SH-SY5Y (cell line): ENCODE data around the gene GJA5.

Experiments
- GATA2 ChIP-seq: IDR thresholded peaks from 2 replicates; pipeline ENCODE4 v1.6.1; 2011; ENCODE audit warnings: mild to moderate bottlenecking, low read depth, low read length
- GATA3 ChIP-seq: IDR thresholded peaks from 2 replicates; pipeline ENCODE4 v1.6.1; 2011; ENCODE audit warnings: low read depth, mild to moderate bottlenecking, low read length, moderate library complexity

GJA5 gene

DNA sequence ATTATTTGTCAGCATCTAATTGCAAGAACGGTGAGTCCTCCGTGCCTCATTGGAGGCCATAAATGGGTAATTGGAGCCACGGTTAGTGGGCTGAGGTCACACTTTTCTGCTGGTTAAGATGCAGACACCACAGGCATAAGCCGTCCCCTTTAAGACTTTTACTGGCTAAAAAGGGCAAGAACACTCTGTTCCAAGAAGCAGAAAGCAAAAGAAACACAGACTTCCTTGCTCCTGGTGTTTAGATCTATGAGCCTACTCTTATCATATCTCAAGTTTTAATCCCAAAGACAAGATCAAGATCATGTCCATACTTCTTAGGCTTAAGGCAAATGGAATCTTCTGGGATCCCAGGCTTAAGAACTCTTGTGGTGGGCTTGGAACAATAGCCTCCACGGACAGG lies 17.3 kb upstream of the GJA5 start:
- no peak for TF ChIP-seq GATA3
- TF ChIP-seq GATA2: no peak

DNA sequence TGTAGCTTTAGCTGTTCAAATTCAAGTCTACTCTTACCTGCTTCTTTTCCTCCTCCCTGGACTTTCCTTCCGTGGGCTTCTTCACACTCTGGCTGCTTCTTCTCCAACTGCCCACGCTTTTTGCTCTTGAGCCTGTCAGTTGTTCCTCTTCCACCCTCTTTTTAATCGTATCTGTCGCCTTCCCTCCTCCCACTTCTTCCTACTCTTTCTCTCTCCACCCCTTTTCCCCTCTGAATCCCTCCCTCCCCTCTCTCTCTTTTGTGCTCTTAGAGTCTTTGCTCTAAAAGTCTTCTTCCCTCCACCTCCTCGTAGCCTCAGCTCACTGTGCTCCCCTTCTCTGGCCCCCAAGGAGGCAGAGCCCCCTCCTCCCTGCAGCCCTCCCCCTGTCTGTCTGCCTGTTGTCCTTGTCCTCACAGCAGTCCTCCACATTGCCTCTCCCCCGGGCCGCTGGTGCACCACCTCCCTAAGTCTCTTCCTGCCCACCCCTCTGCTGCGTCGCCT lies 12.9 kb upstream of the GJA5 start:
- TF ChIP-seq GATA3: no peak
- no peak for TF ChIP-seq GATA2

DNA sequence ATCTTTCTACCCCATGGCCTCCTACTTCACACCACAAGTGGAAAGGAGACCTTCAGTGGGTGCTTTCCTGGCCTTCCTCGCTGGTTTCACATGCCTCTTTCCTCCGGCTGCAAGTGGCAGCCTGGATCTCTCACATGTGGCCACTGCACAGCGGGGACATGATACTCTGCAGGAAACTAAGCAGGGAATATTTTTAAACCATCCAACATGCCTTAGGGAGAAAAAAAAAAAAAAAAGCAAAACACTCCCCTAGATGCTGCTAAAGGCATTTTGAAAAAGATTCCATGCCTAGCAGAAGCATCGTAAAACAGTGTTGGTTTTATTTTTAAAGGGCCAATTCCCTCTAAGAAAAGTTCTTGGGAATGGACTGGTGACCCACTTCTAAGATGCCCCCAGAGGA lies 12.2 kb upstream of the GJA5 start:
- no peak for TF ChIP-seq GATA2
- TF ChIP-seq GATA3: no peak

DNA sequence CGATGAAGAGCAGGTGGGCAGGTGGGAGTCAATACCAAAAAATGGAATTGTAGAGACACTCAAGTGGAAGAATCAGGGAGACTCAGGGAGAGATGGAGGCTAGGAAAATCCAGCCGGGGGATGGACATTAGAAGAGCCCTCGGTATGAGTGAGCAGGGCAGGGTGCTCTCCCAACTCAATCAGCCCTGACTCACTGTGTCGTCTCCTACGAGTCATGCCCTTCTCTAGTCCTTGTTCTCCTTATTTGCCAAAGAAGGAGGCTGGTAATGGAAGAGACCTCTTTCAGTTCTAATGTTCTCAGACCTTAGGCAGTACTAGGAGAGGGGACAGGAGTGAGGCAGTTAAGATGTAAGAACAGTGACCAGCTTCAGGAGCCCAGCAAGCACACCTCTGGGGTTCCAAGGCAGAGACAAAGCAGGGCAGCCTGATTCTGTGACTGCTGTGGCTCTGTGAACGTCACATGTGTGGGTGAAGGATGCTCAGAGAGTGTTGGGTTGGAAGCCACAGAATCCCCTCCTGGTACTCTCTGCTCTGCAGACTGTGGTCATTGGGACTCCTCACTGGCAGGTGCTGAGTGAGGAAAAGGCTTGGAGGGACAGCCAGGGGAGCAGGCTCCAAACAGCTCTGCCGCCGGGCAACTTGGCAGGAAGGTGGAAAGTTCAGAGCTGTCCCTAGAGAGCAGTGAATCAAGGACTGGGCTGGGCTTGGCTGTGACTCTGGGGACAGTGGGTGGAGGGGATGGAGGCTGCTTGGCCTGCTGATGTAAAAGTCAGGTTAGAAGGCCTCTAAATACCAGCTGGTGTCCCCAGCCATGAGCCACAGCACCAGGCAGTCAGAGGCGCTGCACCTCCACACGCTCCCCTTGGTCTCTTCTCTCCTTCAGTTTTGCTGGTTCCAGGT lies 11.1 kb upstream of the GJA5 start:
- TF ChIP-seq GATA2 (no peak), GATA3 (no peak)

DNA sequence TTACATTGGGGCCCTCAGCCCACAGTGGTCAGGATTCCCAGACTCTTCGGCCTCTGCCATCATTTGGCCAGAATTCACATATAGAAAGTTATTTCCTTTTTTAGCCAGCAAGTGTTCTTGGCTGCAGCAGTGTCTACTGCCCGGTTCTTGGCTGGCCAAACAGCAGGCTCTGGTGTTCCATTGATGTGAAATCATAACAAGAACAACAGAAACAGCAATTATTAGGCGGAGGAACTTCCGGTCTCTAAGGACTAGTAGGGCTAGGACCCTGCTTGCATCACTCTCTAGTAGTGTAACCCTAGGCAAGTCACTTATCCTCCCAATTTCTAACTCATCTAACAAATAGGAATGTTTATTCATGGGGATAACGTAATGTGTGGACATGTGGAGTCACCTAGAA lies 8.7 kb upstream of the GJA5 start:
- TF ChIP-seq GATA2 (no peak), GATA3 (no peak)

DNA sequence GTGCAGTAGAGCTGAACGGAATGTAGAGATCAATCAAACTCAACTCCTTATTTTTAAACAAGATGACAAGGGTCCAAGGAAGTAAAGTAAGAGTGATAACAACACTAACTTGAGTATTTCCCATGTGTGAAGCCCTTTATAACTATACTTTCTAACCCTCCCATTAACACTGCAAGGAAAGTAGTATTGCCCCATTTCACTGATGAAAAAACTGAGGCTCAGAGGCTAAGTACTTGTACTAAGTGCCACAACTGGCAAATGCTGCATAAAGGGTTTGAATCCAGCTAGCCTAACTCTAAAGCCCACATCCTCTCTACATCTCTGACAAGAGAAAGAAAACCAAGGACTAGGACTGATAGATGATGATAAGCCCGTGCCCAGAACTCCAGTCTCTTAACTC lies 8.2 kb upstream of the GJA5 start:
- no peak for TF ChIP-seq GATA3
- no peak for TF ChIP-seq GATA2

DNA sequence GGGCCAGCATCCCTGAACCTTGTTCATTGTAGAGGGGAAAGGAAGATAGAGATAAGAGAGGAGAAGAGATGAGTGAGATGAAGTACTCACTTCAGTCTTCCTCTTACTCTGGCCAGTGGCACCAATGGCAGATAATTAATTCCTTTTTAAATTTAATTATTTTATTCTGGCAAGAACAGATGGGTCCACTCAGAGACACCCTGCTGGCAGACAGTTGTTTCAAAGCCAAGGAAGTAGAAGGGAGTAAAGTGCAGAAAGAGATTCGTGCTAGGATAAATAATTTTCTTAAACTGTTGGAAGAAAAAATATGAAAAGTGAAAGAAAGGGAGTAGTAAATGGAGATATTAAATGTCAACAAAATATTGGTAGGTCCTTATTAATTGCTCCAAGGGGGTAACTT lies 7.7 kb upstream of the GJA5 start:
- TF ChIP-seq GATA3 (no peak), GATA2 (no peak)

DNA sequence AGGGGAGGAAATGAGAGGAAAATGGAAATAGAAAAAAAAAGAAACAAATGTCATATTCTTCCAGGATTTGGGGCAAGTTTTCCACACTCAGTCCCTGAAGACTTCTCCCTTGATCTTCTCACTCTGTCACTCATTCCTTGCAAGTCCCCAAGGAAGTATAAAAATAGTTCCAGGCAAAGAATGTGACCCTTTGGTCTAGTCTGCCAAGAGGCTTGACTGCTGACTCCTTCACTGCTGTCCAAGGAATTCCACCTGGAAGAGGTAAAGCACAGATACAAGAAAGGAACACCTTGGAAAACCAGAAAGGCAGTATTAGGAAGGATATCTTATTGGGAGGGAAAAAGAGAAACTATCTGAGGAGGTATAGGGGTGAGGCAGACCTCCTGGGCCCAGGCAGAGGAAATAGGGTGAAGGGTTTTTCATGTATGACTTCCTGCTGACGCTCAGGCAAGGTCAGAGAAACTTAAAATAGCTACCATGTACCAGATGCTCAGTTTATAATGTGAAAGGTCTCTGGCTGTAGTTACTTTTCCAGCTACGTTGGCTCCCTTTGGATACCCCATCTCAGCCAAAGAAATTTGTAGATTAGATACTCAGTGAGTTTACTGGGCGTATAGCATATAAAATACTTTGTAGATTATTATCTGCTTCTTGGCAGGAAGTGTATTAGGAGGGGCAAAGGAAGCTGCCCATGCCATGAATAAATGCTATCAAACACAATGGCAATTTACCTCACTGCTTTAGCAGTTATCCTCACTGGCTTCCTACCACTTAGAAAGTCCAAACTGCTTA lies 2.0 kb upstream of the GJA5 start:
- TF ChIP-seq GATA2: no peak
- TF ChIP-seq GATA3: no peak

DNA sequence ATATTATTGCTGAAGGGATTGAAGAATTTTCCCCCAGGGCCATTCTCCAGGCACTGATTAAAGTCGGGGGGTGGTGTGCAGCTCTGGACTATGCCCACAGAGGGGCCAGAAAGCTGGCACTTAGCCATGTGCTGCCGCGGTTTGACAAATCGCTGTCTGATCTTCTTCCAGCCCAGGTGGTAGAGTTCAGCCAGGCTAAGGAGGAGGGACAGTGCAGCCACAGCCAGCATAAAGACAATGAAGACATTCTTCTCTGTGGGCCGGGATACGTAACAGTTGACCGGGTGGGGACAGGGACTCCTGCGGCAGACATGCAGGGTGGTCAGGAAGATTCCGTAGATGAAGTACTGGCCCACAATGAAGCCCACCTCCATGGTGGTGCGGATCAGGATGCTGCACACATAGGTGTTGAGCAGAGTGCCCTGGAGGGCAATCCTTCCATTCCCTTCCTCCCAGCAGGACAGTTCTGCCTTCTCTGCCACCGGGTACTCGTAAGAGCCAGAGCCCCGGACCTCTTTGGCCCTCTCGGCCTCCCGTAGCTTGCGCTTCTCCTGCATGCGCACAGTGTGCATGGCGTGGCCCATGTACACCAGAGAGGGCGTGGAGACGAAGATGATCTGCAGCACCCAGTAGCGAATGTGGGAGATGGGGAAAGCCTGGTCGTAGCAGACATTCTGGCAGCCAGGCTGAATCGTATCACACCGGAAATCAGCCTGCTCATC lies 1.9 kb downstream of the GJA5 start:
- TF ChIP-seq GATA2 (no peak; the same call in 1 of the 2 replicates), GATA3 (no peak)

DNA sequence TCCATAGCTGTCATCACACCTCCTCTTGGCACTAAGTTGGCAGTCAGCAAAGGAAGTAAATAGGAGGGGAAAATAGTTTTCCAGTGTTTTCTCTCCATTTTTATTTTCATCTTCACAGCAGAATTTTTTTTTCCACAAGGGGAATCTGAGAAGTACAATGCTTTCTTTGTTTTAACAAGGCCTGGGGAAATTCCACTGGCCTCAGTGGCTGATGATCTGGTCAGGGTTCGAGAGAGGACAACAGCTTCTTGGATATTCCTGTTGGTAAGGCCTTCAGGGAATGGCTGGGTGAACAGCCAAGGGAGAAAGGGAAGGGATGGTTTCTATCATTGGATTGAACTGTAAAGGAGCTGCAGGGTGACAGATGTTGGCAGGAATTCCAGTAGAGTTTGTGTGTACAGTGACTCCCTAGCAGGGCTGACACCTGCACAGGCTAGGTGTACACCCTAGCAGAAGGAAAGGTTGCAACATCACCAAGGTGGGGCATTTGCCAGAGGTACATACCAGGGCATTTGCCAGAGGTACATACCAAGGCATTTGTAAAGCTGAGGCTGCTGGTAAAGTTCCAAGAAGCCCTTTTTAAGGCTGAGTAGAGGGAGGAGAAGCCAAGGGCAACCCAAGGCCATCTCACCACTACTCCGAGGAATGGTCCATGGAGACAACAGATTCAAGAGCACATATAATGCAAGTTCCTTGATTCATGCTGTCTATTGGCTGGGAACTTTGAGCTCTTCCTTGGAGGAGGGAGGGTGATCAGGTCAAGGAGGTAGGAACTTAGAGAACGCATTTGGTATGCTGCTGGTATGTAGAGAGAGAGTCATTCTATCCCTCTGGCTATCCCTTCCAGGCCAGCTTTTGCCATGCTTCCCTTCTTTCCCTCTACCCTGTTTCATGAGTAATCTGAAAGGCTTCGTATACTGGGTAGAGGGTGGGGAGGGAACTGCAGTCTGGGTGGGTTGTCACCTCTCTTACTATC lies 3.1 kb downstream of the GJA5 start:
- TF ChIP-seq GATA2: no peak
- TF ChIP-seq GATA3: no peak

DNA sequence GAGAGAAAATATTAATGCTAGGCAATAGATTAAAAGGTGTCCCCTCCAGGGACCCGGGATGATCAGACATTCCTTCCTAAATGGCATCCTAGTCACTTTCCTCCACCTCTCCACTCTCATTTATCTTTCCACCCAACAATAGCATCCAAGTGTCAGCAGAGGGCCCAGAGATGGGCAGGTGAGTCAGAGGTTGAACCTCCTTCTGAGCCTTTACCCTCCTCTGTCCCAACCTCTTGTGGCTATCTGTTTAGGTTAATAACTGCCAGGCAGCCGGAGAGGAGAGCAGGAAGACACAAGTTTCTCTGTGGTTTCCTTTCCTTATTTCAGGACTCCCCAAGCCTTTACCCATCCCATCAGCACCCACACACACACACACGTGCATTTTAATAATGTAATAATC lies 4.1 kb downstream of the GJA5 start:
- TF ChIP-seq GATA2: no peak
- TF ChIP-seq GATA3: no peak

DNA sequence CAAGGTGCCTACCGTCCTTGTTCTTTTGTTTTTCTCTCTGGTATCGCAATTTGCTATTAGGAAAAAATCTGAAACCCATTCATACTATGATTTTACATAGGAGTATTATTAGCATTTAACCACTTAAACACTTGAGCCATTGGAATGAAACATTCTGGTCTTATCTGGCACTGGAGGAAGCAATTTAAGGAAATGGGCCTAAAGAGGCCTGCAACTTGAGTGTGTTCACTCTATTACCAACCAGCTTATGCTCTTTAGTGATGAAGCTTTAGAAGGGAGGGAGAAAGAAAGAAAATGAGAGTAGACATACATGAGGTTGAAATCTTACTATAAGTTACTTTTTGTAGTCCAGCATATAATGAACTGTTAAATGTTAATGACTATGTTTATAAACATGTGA lies 5.7 kb downstream of the GJA5 start:
- TF ChIP-seq GATA2: no peak
- no peak for TF ChIP-seq GATA3

DNA sequence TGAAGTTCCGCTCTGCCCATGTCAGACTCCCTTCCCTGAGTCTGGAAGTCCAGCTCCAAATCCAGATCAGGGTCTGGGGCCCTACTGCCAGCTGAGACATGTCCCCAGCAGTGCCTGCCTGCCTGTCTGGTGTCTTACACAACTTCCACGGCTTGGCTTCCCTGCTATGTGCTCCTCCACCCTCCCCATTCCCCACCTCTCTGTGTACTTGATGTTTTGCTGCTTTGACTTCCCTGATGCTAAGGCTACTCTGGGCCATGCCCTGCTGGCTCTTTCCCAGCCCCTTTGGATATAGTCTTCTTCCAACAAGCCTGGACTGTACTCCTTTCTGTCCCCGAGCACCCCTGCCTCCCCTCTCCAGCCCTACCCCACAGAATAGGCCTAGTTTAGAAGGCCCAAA lies 7.3 kb downstream of the GJA5 start:
- no peak for TF ChIP-seq GATA2
